Endodermal cell (in vitro differentiated cells): ENCODE data around the gene MCF2L2. TPM values are rescaled to one million over a fixed set of nuclear protein-coding genes. Genes with fewer than 3 reads are reported as not detected.

Experiments used
- DNase-seq: peaks from one replicate; pipeline ENCODE4 v3.0.0-alpha.2; 2017
- H3K27ac ChIP-seq: 2 replicates; pipeline ENCODE4 v1.5.1; 2013; ENCODE audit warnings: mild to moderate bottlenecking, low read depth, low read length, moderate library complexity
- H3K27me3 ChIP-seq: 2 replicates; pipeline ENCODE4 v1.6.1; 2013; ENCODE audit warnings: mild to moderate bottlenecking, low read length, moderate library complexity; ENCODE audit not compliant: insufficient read depth, control insufficient read depth, poor library complexity, severe bottlenecking
- H3K36me3 ChIP-seq: 2 replicates; pipeline ENCODE4 v1.7.0; 2013; ENCODE audit warnings: mild to moderate bottlenecking, low read length, moderate library complexity; ENCODE audit not compliant: control insufficient read depth, insufficient read depth
- H3K4me1 ChIP-seq: one replicate; pipeline ENCODE4 v1.7.0; 2013; ENCODE audit warnings: low read length; ENCODE audit not compliant: control insufficient read depth, insufficient read depth
- H3K4me3 ChIP-seq: 2 replicates; pipeline ENCODE4 v1.5.1; 2013; ENCODE audit warnings: mild to moderate bottlenecking, low read length, moderate library complexity
- H3K9ac ChIP-seq: 2 replicates; pipeline ENCODE4 v1.6.1; 2013; ENCODE audit warnings: mild to moderate bottlenecking, low read length, moderate library complexity; ENCODE audit not compliant: poor library complexity, severe bottlenecking; ENCODE audit errors: extremely low read depth
- H3K9me3 ChIP-seq: 2 replicates; pipeline ENCODE4 v1.6.1; 2013; ENCODE audit warnings: mild to moderate bottlenecking, low read length, moderate library complexity; ENCODE audit not compliant: control insufficient read depth
- H3K27ac Mint-ChIP-seq: 2 replicates; pipeline ENCODE4 v1.8.0; 2020; ENCODE audit warnings: mixed read lengths
- H3K27me3 Mint-ChIP-seq: 2 replicates; pipeline ENCODE4 v1.8.0; 2021; ENCODE audit warnings: mild to moderate bottlenecking, mixed read lengths; ENCODE audit not compliant: insufficient read depth
- H3K36me3 Mint-ChIP-seq: 2 replicates; pipeline ENCODE4 v1.8.0; 2020; ENCODE audit warnings: low read depth, mixed read lengths
- H3K4me1 Mint-ChIP-seq: 2 replicates; pipeline ENCODE4 v1.8.0; 2020; ENCODE audit warnings: mixed read lengths
- H3K4me3 Mint-ChIP-seq: 2 replicates; pipeline ENCODE4 v1.8.0; 2020; ENCODE audit warnings: mild to moderate bottlenecking, moderate library complexity, mixed read lengths
- H3K9me3 Mint-ChIP-seq: 2 replicates; pipeline ENCODE4 v1.8.0; 2020; ENCODE audit warnings: mild to moderate bottlenecking, mixed read lengths
- WGBS, 2 experiments: methylation state at CpG; one replicate each; pipeline versions ENCODE4 v1.1.5 to v1.1.7; 2013; ENCODE audit warnings: missing lambda C conversion rate in 2 of 2, mixed read lengths in 1 of 2; ENCODE audit not compliant: insufficient coverage in 1 of 2, insufficient read length in 1 of 2; 5-methylcytosine and 5-hydroxymethylcytosine counted together
- total RNA-seq, 2 donors: library from RNA; stranded (reverse); fragmentation: NEBNext Ultra II Directional in 1 of 2; extraction: Animal tissue kit (Norgen Biotek cat#: 25700) in 1 of 2; gene quantifications; 2 replicates in 1 of 2; 3 replicates in 1 of 2; pipeline ENCODE4 v1.2.1, GENCODE V29; 2021
- TF ChIP-seq, protein P1 (sequence below): fragments of 200-600 bp; sonication (generic); conservative IDR thresholded peaks from 2 replicates; pipeline ENCODE4 v1.5.0; 2021; ENCODE audit warnings: antibody characterized with exemption, mild to moderate bottlenecking

MCF2L2 gene
- total RNA-seq, 2 donors from 2014 or later, result 72.6 to 86.5 TPM

GRCh38 chr3:183360971-183361624, 67.3 kb downstream of the MCF2L2 start:
- WGBS, 2 experiments, result 81 to 83% methylated on average over 1 to 2 of the region's 3 CpGs
- DNase-seq, result no peak
- Mint-ChIP-seq H3K27ac (peak overlapping the region; percentile 26), H3K4me3 (no peak overlapping the region), H3K4me1 (peaks cover 9% of the 10 kb centered on the region), H3K36me3 (peaks cover 81% of the 10 kb centered on the region), H3K27me3 (no peaks in the 10 kb centered on the region), H3K9me3 (peaks cover 11% of the 10 kb centered on the region)
- Histone ChIP-seq H3K9ac (no peak overlapping the region), H3K36me3 (peaks cover 96% of the 10 kb centered on the region), H3K4me3 (no peak overlapping the region), H3K27ac (no peak overlapping the region), H3K27me3 (no peaks in the 10 kb centered on the region), H3K9me3 (peaks cover 47% of the 10 kb centered on the region), H3K4me1 (no peaks in the 10 kb centered on the region)
- TF ChIP-seq, protein P1, sequence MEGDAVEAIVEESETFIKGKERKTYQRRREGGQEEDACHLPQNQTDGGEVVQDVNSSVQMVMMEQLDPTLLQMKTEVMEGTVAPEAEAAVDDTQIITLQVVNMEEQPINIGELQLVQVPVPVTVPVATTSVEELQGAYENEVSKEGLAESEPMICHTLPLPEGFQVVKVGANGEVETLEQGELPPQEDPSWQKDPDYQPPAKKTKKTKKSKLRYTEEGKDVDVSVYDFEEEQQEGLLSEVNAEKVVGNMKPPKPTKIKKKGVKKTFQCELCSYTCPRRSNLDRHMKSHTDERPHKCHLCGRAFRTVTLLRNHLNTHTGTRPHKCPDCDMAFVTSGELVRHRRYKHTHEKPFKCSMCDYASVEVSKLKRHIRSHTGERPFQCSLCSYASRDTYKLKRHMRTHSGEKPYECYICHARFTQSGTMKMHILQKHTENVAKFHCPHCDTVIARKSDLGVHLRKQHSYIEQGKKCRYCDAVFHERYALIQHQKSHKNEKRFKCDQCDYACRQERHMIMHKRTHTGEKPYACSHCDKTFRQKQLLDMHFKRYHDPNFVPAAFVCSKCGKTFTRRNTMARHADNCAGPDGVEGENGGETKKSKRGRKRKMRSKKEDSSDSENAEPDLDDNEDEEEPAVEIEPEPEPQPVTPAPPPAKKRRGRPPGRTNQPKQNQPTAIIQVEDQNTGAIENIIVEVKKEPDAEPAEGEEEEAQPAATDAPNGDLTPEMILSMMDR, result no peak

GRCh38 chr3:183359036-183359435, 69.4 kb downstream of the MCF2L2 start:
- no peak for DNase-seq
- H3K36me3 ChIP-seq, result peaks cover 83% of the 10 kb centered on the region
- H3K27ac ChIP-seq, result no peak overlapping the region
- peaks cover 67% of the 10 kb centered on the region for H3K36me3 Mint-ChIP-seq
- H3K4me3 ChIP-seq, result no peak overlapping the region
- peaks cover 13% of the 10 kb centered on the region for H3K9me3 Mint-ChIP-seq
- no peak overlapping the region for H3K4me3 Mint-ChIP-seq
- no peak overlapping the region for H3K9ac ChIP-seq
- 75 to 84% methylated on average over 2 of the region's 2 CpGs for WGBS, 2 experiments
- peaks cover under 1% of the 10 kb centered on the region for H3K4me1 ChIP-seq
- H3K27ac Mint-ChIP-seq, result no peak overlapping the region
- H3K27me3 Mint-ChIP-seq, result no peaks in the 10 kb centered on the region
- H3K27me3 ChIP-seq, result no peaks in the 10 kb centered on the region
- H3K4me1 Mint-ChIP-seq, result peaks cover 15% of the 10 kb centered on the region
- TF ChIP-seq, protein P1, result no peak
- peaks cover 34% of the 10 kb centered on the region for H3K9me3 ChIP-seq

- no peak overlapping the region for H3K27ac Mint-ChIP-seq
- TF ChIP-seq, protein P1, result no peak
- Histone ChIP-seq H3K9me3 (peaks cover 40% of the 10 kb centered on the region), H3K4me3 (peak overlapping the region; percentile 47), H3K27me3 (no peaks in the 10 kb centered on the region), H3K36me3 (peaks cover 81% of the 10 kb centered on the region), H3K9ac (no peak overlapping the region), H3K27ac (no peak overlapping the region), H3K4me1 (peaks cover 10% of the 10 kb centered on the region)
- WGBS, 2 experiments, result 94% methylated on average over 6 to 8 of the region's 8 CpGs
- H3K4me3 Mint-ChIP-seq, result no peak overlapping the region
- H3K9me3 Mint-ChIP-seq, result peaks cover 13% of the 10 kb centered on the region
- no peaks in the 10 kb centered on the region for H3K27me3 Mint-ChIP-seq
- DNase-seq, result no peak
- peaks cover 22% of the 10 kb centered on the region for H3K4me1 Mint-ChIP-seq
- H3K36me3 Mint-ChIP-seq, result peaks cover 66% of the 10 kb centered on the region
These were observed 70.8 kb downstream of the MCF2L2 start for GRCh38 chr3:183357564-183358079.
